Hepatocyte (in vitro differentiated cells): ENCODE measurements around the gene DYNLL2. TPM values are rescaled to one million over a fixed set of nuclear protein-coding genes. Genes with fewer than 3 reads are reported as not detected.

Experiments
- DNase-seq: peaks from one replicate; pipeline ENCODE4 v3.0.0-alpha.2; 2016; ENCODE audit warnings: low spot score
- H2AFZ ChIP-seq: fragments of 200-600 bp; sonication (generic); 2 replicates; pipeline ENCODE4 v1.6.0; 2016; ENCODE audit warnings: antibody characterized with exemption, mild to moderate bottlenecking
- H3K27ac ChIP-seq: fragments of 200-600 bp; sonication (generic); 2 replicates; pipeline ENCODE4 v1.5.1; 2016; ENCODE audit warnings: mild to moderate bottlenecking
- H3K27me3 ChIP-seq: fragments of 200-600 bp; sonication (generic); 2 replicates; pipeline ENCODE4 v1.6.1; 2016
- H3K36me3 ChIP-seq: fragments of 200-600 bp; sonication (generic); replicated peaks from 2 replicates; pipeline ENCODE4 v1.5.1; 2016; ENCODE audit warnings: low read depth; ENCODE audit not compliant: insufficient read depth
- H3K4me1 ChIP-seq: fragments of 200-600 bp; sonication (generic); 2 replicates; pipeline ENCODE4 v1.5.1; 2016; ENCODE audit warnings: mild to moderate bottlenecking, moderate library complexity; ENCODE audit not compliant: insufficient read depth
- H3K4me2 ChIP-seq: fragments of 200-600 bp; sonication (generic); 2 replicates; pipeline ENCODE4 v1.6.0; 2016
- H3K4me3 ChIP-seq: fragments of 200-600 bp; sonication (generic); 2 replicates; pipeline ENCODE4 v1.5.1; 2016; ENCODE audit warnings: mild to moderate bottlenecking
- H3K79me2 ChIP-seq: fragments of 200-600 bp; sonication (generic); 2 replicates; pipeline ENCODE4 v1.6.0; 2017; ENCODE audit warnings: mild to moderate bottlenecking
- H3K9me2 ChIP-seq: fragments of 200-600 bp; sonication (generic); replicated peaks from 2 replicates; pipeline ENCODE4 v1.6.0; 2017; ENCODE audit warnings: mild to moderate bottlenecking; ENCODE audit not compliant: insufficient read depth
- H3K9me3 ChIP-seq: fragments of 200-600 bp; sonication (generic); 2 replicates; pipeline ENCODE4 v1.5.1; 2016; ENCODE audit warnings: low read depth, mild to moderate bottlenecking
- H4K20me1 ChIP-seq: fragments of 200-600 bp; sonication (generic); 2 replicates; pipeline ENCODE4 v1.6.0; 2016; ENCODE audit warnings: mild to moderate bottlenecking; ENCODE audit not compliant: insufficient read depth, poor library complexity, severe bottlenecking
- CTCF ChIP-seq: fragments of 200-600 bp; sonication (generic); IDR thresholded peaks from 2 replicates; pipeline ENCODE4 v1.5.1; 2016; ENCODE audit warnings: antibody characterized with exemption, mild to moderate bottlenecking; ENCODE audit not compliant: poor library complexity
- EZH2 ChIP-seq: fragments of 200-600 bp; sonication (generic); IDR thresholded peaks from 2 replicates; pipeline ENCODE4 v1.6.1; 2016; ENCODE audit warnings: antibody characterized with exemption, mild to moderate bottlenecking, borderline replicate concordance
- EZH2phosphoT487 ChIP-seq: fragments of 200-600 bp; sonication (generic); IDR thresholded peaks from one replicate; pipeline ENCODE4 v1.6.1; 2018; ENCODE audit warnings: antibody characterized with exemption, mild to moderate bottlenecking, low read depth, moderate library complexity; ENCODE audit not compliant: unreplicated experiment, severe bottlenecking
- WGBS: methylation state at CpG from one replicate; pipeline ENCODE4 v1.1.6; 2016; ENCODE audit warnings: low lambda C conversion rate; ENCODE audit errors: missing lambda C conversion rate; 5-methylcytosine and 5-hydroxymethylcytosine counted together
- polyA plus RNA-seq: library from polyadenylated mRNA; unstranded; fragments of >200 nt; fragmentation: Nextera tagmentation; extraction: Ambion mirVana; gene quantifications from 2 replicates; pipeline ENCODE4 v1.2.1, GENCODE V29; 2016
- total RNA-seq: library from RNA; depleted of rRNA; stranded (reverse); fragments of >200 nt; gene quantifications from 2 replicates; pipeline ENCODE4 v1.2.3, GENCODE V29; 2014

The DYNLL2 gene
- total and polyA plus RNA-seq, 2 experiments from 2014 or later: 2.7 to 23.2 TPM

GRCh38 chr17:58081646-58082340, 1.4 kb upstream of the DYNLL2 start:
- Histone ChIP-seq H3K36me3 (no peaks in the 10 kb centered on the region), H2AFZ (peak overlapping the region; percentile 84), H3K27me3 (no peaks in the 10 kb centered on the region), H3K9me2 (no peaks in the 10 kb centered on the region), H3K27ac (peak overlapping the region; percentile 93), H3K9me3 (no peaks in the 10 kb centered on the region), H3K4me1 (peaks cover 30% of the 10 kb centered on the region), H3K4me3 (no peak overlapping the region), H3K79me2 (peaks cover 35% of the 10 kb centered on the region), H3K4me2 (no peak overlapping the region), H4K20me1 (peaks cover 33% of the 10 kb centered on the region)
- no peak for DNase-seq
- 86% methylated on average over 16 of the region's 16 CpGs for WGBS
- TF ChIP-seq CTCF: no peak
- TF ChIP-seq EZH2: no peak
- TF ChIP-seq EZH2phosphoT487: no peak

- H2AFZ ChIP-seq: peak overlapping the region; percentile 84
- peak overlapping the region; percentile 93 for H3K27ac ChIP-seq
- peak overlapping the region; percentile 76 for H3K4me2 ChIP-seq
- peaks cover 41% of the 10 kb centered on the region for H3K79me2 ChIP-seq
- peaks cover 34% of the 10 kb centered on the region for H3K4me1 ChIP-seq
- no peaks in the 10 kb centered on the region for H3K9me2 ChIP-seq
- WGBS: 68% methylated on average over 10 of the region's 10 CpGs
- no peaks in the 10 kb centered on the region for H3K36me3 ChIP-seq
- H3K27me3 ChIP-seq: no peaks in the 10 kb centered on the region
- no peak for DNase-seq
- TF ChIP-seq EZH2phosphoT487 (no peak), EZH2 (no peak), CTCF (no peak)
- H3K4me3 ChIP-seq: no peak overlapping the region
- H4K20me1 ChIP-seq: peaks cover 39% of the 10 kb centered on the region
- H3K9me3 ChIP-seq: no peaks in the 10 kb centered on the region
These were observed 814 bp upstream of the DYNLL2 start for GRCh38 chr17:58082341-58082869.

- Histone ChIP-seq H3K4me3 (peak overlapping the region; percentile 99), H3K4me1 (peaks cover 34% of the 10 kb centered on the region), H3K27ac (peak overlapping the region; percentile 96), H3K9me2 (no peaks in the 10 kb centered on the region), H3K36me3 (no peaks in the 10 kb centered on the region), H3K27me3 (no peaks in the 10 kb centered on the region), H3K9me3 (no peaks in the 10 kb centered on the region), H4K20me1 (peaks cover 52% of the 10 kb centered on the region), H3K79me2 (peaks cover 54% of the 10 kb centered on the region), H2AFZ (no peak overlapping the region), H3K4me2 (peak overlapping the region; percentile 89)
- DNase-seq: peak; percentile 84
- WGBS: under 1% methylated on average over 37 of the region's 92 CpGs
- TF ChIP-seq EZH2phosphoT487 (no peak), EZH2 (no peak), CTCF (no peak)
These were observed 485 bp downstream of the DYNLL2 start for GRCh38 chr17:58083491-58084316.
